Right kidney (tissue), 1 donor: Measurements from ENCODE around the gene SFI1.
A peak's percentile ranks its signal among the peaks of the same experiment; 100 is the strongest.
"Not testable (repeated sequence)": the region's sequence is repeated elsewhere in the genome, so short reads cannot be mapped to it uniquely, and the experiment has no call there.

Source experiments
- DNase-seq: peaks from one replicate; pipeline ENCODE4 v3.0.0-alpha.2; 2016

Gene SFI1

GRCh38 chr22:31588970-31589675, 92.8 kb downstream of the SFI1 start:
- no peak for DNase-seq

GRCh38 chr22:31590161-31590560, 93.8 kb downstream of the SFI1 start:
- not testable (repeated sequence) for DNase-seq

DNA sequence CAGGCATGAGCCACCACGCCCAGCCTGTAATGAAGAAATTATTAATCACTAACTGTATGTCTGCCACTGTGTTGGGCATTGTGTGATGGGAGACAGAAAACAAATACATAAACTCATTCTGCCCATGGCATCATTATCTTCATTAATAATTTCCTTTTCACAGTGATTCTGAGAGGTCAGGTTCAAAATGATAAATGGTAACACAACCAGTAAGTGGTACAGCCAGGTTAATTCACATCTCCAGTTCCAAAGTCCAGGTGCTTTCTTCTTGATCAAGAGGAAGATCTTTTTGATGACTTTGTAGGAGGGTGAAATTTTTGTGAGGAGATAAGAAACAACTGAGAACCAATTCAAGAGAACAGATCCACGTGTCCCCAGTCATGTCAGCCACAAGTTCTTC, 98.9 kb downstream of the SFI1 start:
- DNase-seq, result no peak

GRCh38 chr22:31602259-31602952, 106.1 kb downstream of the SFI1 start:
- no peak for DNase-seq

GRCh38 chr22:31603081-31603525, 106.8 kb downstream of the SFI1 start:
- DNase-seq, result no peak

GRCh38 chr22:31603574-31603973, 107.2 kb downstream of the SFI1 start:
- DNase-seq, result no peak

- peak; percentile 3 for DNase-seq
Measured at GRCh38 chr22:31604137-31604705, 107.9 kb downstream of the SFI1 start.

- DNase-seq, result peak; percentile 1
Measured at GRCh38 chr22:31604746-31605705, 108.7 kb downstream of the SFI1 start.

GRCh38 chr22:31605851-31606585, 109.7 kb downstream of the SFI1 start:
- no peak for DNase-seq

DNA sequence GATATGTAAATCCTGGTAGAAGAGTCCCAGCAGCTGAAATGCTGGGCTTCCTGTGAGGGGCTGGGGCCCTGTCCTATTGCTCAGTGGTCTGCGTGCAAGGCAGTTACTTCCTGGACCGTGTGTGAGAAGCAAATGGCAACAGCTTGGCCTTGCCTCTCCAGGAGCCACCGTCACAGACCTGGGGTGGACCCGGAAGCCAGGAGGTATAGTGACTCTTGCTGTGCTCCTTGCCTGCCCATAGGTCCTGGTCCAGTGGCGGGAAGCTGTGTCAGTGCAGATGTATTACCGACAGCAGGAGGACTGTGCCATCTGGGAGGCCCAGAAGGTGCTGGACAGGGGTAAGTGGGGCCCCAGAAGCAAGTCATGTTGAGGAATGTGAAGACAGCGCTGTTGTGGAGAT, 111.4 kb downstream of the SFI1 start:
- no peak for DNase-seq

- no peak for DNase-seq
Measured at GRCh38 chr22:31609716-31610115, 113.4 kb downstream of the SFI1 start.

- no peak for DNase-seq
Measured at GRCh38 chr22:31610611-31611010, 114.3 kb downstream of the SFI1 start.

- DNase-seq, result no peak
Measured at GRCh38 chr22:31611061-31611760, 114.9 kb downstream of the SFI1 start.

- no peak for DNase-seq
Measured at GRCh38 chr22:31612891-31613285, 116.6 kb downstream of the SFI1 start.

- no peak for DNase-seq
Measured at GRCh38 chr22:31613286-31613903, 117.1 kb downstream of the SFI1 start.

- no peak for DNase-seq
Measured at GRCh38 chr22:31613904-31614296, 117.6 kb downstream of the SFI1 start.

DNA sequence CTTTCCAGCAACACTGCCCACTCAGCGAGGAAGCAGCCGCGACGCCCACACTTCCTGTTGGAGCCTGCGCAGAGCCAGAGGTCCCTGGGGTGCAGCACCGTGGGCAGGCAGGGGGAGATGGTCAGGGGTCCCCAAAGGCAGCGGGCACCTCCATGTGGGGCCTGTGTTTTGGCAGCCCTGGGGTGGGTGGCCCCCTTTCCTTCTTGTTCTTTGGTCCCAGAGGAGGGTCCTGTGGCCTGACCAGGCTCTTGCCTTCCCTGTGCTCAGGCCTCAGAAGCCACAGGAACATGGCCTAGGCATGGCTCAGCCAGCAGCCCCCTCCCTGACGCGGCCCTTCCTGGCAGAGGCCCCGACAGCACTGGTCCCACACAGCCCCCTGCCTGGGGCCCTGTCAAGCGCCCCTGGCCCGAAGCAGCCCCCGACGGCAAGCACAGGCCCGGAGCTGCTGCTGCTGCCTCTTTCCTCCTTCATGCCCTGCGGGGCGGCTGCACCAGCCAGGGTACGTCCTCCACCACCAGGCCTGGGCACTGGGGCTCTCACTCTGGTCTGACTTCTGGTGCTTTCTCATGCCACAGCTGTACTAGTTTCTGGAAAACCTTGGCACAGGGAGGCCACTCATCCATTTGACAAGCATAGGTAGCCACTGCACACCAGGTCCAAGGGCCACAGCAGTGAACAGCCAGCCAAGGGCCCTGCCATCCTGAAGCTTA, 118.6 kb downstream of the SFI1 start:
- DNase-seq, result no peak

- DNase-seq, result no peak
Measured at GRCh38 chr22:31615491-31615860, 119.1 kb downstream of the SFI1 start.

DNA sequence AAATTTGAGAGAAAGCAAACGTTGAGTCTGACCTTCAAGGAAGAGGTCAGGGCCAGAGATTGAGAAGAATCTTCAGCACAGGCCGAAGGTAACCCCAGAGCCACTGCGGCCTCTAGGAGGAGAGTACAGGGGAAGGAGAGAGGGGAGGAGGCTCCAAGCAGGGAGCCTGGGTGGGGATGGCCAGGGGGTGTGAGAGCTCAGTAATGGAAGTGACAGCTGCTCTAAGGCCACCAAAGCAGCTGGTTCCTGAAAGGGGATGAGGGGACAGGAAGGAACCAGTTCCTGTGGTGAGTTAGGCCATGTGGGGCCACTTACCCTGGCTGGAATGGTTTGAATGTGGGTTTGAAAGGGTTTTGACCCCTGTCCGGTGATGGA, 119.6 kb downstream of the SFI1 start:
- no peak for DNase-seq
